Vagina (tissue), 2 donors: ENCODE results near the gene PASK.

ENCODE experiments used
- POLR2A ChIP-seq, 2 donors: fragments of 450-650 bp; IDR thresholded peaks; one replicate each; pipeline ENCODE4 v1.6.1; 2017; ENCODE audit warnings: antibody characterized with exemption in 2 of 2, mild to moderate bottlenecking in 2 of 2, moderate library complexity in 2 of 2
- TF ChIP-seq, protein P1 (sequence below), 3 experiments: fragments of 450-650 bp in 2 of 3; fragments of 200-600 bp in 1 of 3; sonication (generic) in 1 of 3; IDR thresholded peaks; one replicate each; pipeline ENCODE4 v1.5.1; 2017 to 2019; ENCODE audit warnings: antibody characterized with exemption in 3 of 3, mild to moderate bottlenecking in 2 of 3, moderate library complexity in 2 of 3

DNA sequence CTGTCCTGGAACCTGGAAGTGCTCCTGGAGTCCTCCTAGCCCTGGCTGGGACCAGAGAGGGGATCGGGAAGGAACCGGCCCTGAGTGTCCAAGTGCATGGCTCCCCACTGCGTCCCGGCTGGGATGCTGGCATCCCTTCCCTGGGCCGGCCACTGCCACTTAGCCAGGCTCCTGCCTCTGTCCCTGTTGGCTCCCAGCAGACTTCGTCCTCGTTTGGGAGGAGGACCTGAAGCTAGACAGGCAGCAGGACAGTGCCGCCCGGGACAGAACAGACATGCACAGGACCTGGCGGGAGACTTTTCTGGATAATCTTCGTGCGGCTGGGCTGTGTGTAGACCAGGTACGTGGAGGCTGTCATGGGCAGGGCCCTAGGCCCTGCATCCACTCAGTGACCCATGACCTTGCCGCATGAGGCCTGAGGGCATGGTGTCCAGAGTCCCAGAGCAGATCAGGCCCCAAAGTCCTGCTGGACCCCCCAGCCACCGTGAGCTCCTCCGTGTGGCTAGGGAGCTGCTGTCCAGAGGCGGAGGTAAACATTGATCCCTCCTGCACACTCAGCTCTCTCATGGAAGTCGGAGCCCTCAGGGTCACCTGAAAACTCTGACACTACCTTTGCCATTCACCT is 46.3 kb upstream of the PASK start:
- TF ChIP-seq, protein P1, sequence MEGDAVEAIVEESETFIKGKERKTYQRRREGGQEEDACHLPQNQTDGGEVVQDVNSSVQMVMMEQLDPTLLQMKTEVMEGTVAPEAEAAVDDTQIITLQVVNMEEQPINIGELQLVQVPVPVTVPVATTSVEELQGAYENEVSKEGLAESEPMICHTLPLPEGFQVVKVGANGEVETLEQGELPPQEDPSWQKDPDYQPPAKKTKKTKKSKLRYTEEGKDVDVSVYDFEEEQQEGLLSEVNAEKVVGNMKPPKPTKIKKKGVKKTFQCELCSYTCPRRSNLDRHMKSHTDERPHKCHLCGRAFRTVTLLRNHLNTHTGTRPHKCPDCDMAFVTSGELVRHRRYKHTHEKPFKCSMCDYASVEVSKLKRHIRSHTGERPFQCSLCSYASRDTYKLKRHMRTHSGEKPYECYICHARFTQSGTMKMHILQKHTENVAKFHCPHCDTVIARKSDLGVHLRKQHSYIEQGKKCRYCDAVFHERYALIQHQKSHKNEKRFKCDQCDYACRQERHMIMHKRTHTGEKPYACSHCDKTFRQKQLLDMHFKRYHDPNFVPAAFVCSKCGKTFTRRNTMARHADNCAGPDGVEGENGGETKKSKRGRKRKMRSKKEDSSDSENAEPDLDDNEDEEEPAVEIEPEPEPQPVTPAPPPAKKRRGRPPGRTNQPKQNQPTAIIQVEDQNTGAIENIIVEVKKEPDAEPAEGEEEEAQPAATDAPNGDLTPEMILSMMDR (IDR thresholded peaks at IDR 0.05) = no peak
- TF ChIP-seq POLR2A (IDR thresholded peaks at IDR 0.05) = no peak
